T-helper 2 cell treated with Interferon-gamma antibody and Interleukin-4, amounts not matched to agents 5 μg/mL and 100 μg/mL, for 36 hours (primary cell): Measurements from ENCODE around the gene TTC34.
"Not testable (repeated sequence)": the region's sequence is repeated elsewhere in the genome, so short reads cannot be mapped to it uniquely, and the experiment has no call there.

Experiments
- DNase-seq: peaks from one replicate; pipeline ENCODE4 v3.0.0; 2021; ENCODE audit warnings: low spot score
- H3K27ac Mint-ChIP-seq: one replicate; pipeline ENCODE4 v1.8.0; 2021; ENCODE audit warnings: mild to moderate bottlenecking, mixed read lengths
- H3K27me3 Mint-ChIP-seq: one replicate; pipeline ENCODE4 v1.8.0; 2021; ENCODE audit warnings: low read depth, mixed read lengths
- H3K36me3 Mint-ChIP-seq: one replicate; pipeline ENCODE4 v1.8.0; 2021; ENCODE audit warnings: low read depth, mixed read lengths
- H3K4me1 Mint-ChIP-seq: one replicate; pipeline ENCODE4 v1.8.0; 2021; ENCODE audit warnings: low read depth, mixed read lengths
- H3K4me3 Mint-ChIP-seq: one replicate; pipeline ENCODE4 v1.8.0; 2022; ENCODE audit warnings: mild to moderate bottlenecking, moderate library complexity, mixed read lengths
- H3K9me3 Mint-ChIP-seq: one replicate; pipeline ENCODE4 v1.8.0; 2021; ENCODE audit warnings: mixed read lengths

The TTC34 gene

GRCh38 chr1:2757519-2757918 lies 44.0 kb downstream of the TTC34 start:
- not testable (repeated sequence) for H3K27ac Mint-ChIP-seq, H3K9me3 Mint-ChIP-seq, H3K27me3 Mint-ChIP-seq, H3K4me1 Mint-ChIP-seq, H3K4me3 Mint-ChIP-seq, H3K36me3 Mint-ChIP-seq, DNase-seq

- not testable (repeated sequence) for H3K27ac Mint-ChIP-seq, H3K9me3 Mint-ChIP-seq
These were observed 46.1 kb downstream of the TTC34 start for GRCh38 chr1:2755426-2755825.

GRCh38 chr1:2754597-2754996 lies 46.9 kb downstream of the TTC34 start:
- not testable (repeated sequence) for H3K9me3 Mint-ChIP-seq, H3K4me1 Mint-ChIP-seq

More at GRCh38 chr1:2755426-2755825, 46.1 kb downstream of the TTC34 start:
- not testable (repeated sequence) for H3K36me3 Mint-ChIP-seq, DNase-seq, H3K4me3 Mint-ChIP-seq, H3K27me3 Mint-ChIP-seq, H3K4me1 Mint-ChIP-seq

GRCh38 chr1:2752503-2752902 lies 49.0 kb downstream of the TTC34 start:
- not testable (repeated sequence) for H3K27me3 Mint-ChIP-seq, H3K9me3 Mint-ChIP-seq, DNase-seq, H3K27ac Mint-ChIP-seq, H3K4me3 Mint-ChIP-seq, H3K36me3 Mint-ChIP-seq, H3K4me1 Mint-ChIP-seq

More at GRCh38 chr1:2754597-2754996, 46.9 kb downstream of the TTC34 start:
- not testable (repeated sequence) for H3K27me3 Mint-ChIP-seq, DNase-seq, H3K27ac Mint-ChIP-seq, H3K36me3 Mint-ChIP-seq, H3K4me3 Mint-ChIP-seq

GRCh38 chr1:2751866-2752265 lies 49.6 kb downstream of the TTC34 start:
- H3K27ac Mint-ChIP-seq, H3K27me3 Mint-ChIP-seq, H3K4me3 Mint-ChIP-seq, H3K4me1 Mint-ChIP-seq, H3K9me3 Mint-ChIP-seq, H3K36me3 Mint-ChIP-seq, DNase-seq: not testable (repeated sequence)

GRCh38 chr1:2750766-2751730 lies 50.4 kb downstream of the TTC34 start:
- H3K36me3 Mint-ChIP-seq, H3K27ac Mint-ChIP-seq, H3K4me3 Mint-ChIP-seq, H3K27me3 Mint-ChIP-seq, H3K9me3 Mint-ChIP-seq, DNase-seq, H3K4me1 Mint-ChIP-seq: not testable (repeated sequence)

GRCh38 chr1:2750041-2750680 lies 51.3 kb downstream of the TTC34 start:
- H3K4me3 Mint-ChIP-seq, H3K9me3 Mint-ChIP-seq, DNase-seq, H3K27me3 Mint-ChIP-seq, H3K4me1 Mint-ChIP-seq, H3K27ac Mint-ChIP-seq, H3K36me3 Mint-ChIP-seq: not testable (repeated sequence)

- H3K4me3 Mint-ChIP-seq, DNase-seq, H3K36me3 Mint-ChIP-seq, H3K27me3 Mint-ChIP-seq, H3K27ac Mint-ChIP-seq, H3K4me1 Mint-ChIP-seq, H3K9me3 Mint-ChIP-seq: not testable (repeated sequence)
These were observed 52.9 kb downstream of the TTC34 start for GRCh38 chr1:2748626-2749025.

GRCh38 chr1:2694796-2695195 lies 106.7 kb downstream of the TTC34 start:
- DNase-seq, H3K27me3 Mint-ChIP-seq, H3K4me1 Mint-ChIP-seq, H3K4me3 Mint-ChIP-seq, H3K9me3 Mint-ChIP-seq, H3K36me3 Mint-ChIP-seq, H3K27ac Mint-ChIP-seq: not testable (repeated sequence)

- not testable (repeated sequence) for H3K4me3 Mint-ChIP-seq, DNase-seq, H3K36me3 Mint-ChIP-seq, H3K9me3 Mint-ChIP-seq, H3K27me3 Mint-ChIP-seq, H3K27ac Mint-ChIP-seq, H3K4me1 Mint-ChIP-seq
These were observed 111.3 kb downstream of the TTC34 start for GRCh38 chr1:2690180-2690579.

GRCh38 chr1:2688336-2688665 lies 113.2 kb downstream of the TTC34 start:
- H3K27ac Mint-ChIP-seq, H3K27me3 Mint-ChIP-seq, H3K4me3 Mint-ChIP-seq, H3K9me3 Mint-ChIP-seq, H3K4me1 Mint-ChIP-seq, H3K36me3 Mint-ChIP-seq, DNase-seq: not testable (repeated sequence)

- not testable (repeated sequence) for DNase-seq, H3K4me3 Mint-ChIP-seq, H3K36me3 Mint-ChIP-seq, H3K27ac Mint-ChIP-seq, H3K27me3 Mint-ChIP-seq, H3K4me1 Mint-ChIP-seq, H3K9me3 Mint-ChIP-seq
These were observed 113.7 kb downstream of the TTC34 start for GRCh38 chr1:2687638-2688335.

- H3K9me3 Mint-ChIP-seq, H3K27ac Mint-ChIP-seq, H3K4me1 Mint-ChIP-seq, DNase-seq, H3K4me3 Mint-ChIP-seq, H3K27me3 Mint-ChIP-seq, H3K36me3 Mint-ChIP-seq: not testable (repeated sequence)
These were observed 114.3 kb downstream of the TTC34 start for GRCh38 chr1:2687174-2687591.

- not testable (repeated sequence) for H3K36me3 Mint-ChIP-seq, H3K27me3 Mint-ChIP-seq, H3K27ac Mint-ChIP-seq, H3K9me3 Mint-ChIP-seq, H3K4me1 Mint-ChIP-seq, H3K4me3 Mint-ChIP-seq, DNase-seq
These were observed 115.2 kb downstream of the TTC34 start for GRCh38 chr1:2686091-2686863.
